A673 (cell line): Measurements from ENCODE around the gene CDK5RAP3. TPM values are rescaled to one million over a fixed set of nuclear protein-coding genes. Genes with fewer than 3 reads are reported as not detected.

Source experiments
- BruUV-seq: library from RNA; stranded (reverse); fragments of 400-500 nt; replicated peaks from 2 replicates; lab custom pipeline; 2021; lab: Mats Ljungman, UMichigan
- CTCF ChIA-PET: fragments of 300-600 bp; sonication (Branson Sonifier 250); formaldehyde crosslinking; loops from one replicate; lab custom pipeline; 2022; ENCODE audit warnings: antibody characterized with exemption; lab: Charles Lee
- POLR2A ChIA-PET: fragments of 300-600 bp; sonication (Branson Sonifier 250); formaldehyde crosslinking; loops from one replicate; lab custom pipeline; 2022; ENCODE audit warnings: antibody characterized with exemption; ENCODE audit not compliant: low non-redundant PET; lab: Charles Lee
- DNase-seq: peaks from one replicate; pipeline ENCODE4 v3.0.0-alpha.2; 2015; ENCODE audit warnings: low spot score
- H3K27ac ChIP-seq: fragments of 200-600 bp; sonication (generic); 2 replicates; pipeline ENCODE4 v1.5.1; 2016; ENCODE audit warnings: mixed run types, low read depth, mild to moderate bottlenecking, mixed read lengths, antibody characterized with exemption, low read length; ENCODE audit not compliant: poor library complexity, severe bottlenecking
- H3K27me3 ChIP-seq: fragments of 200-600 bp; sonication (generic); replicated peaks from 2 replicates; pipeline ENCODE4 v1.6.1; 2017; ENCODE audit warnings: mixed run types, low read depth, mild to moderate bottlenecking, mixed read lengths, antibody characterized with exemption, low read length; ENCODE audit not compliant: insufficient read depth, poor library complexity
- H3K36me3 ChIP-seq: fragments of 200-600 bp; sonication (generic); 2 replicates; pipeline ENCODE4 v1.6.1; 2016; ENCODE audit warnings: mixed run types, mild to moderate bottlenecking, mixed read lengths, antibody characterized with exemption, low read length; ENCODE audit not compliant: insufficient read depth, poor library complexity, severe bottlenecking
- H3K4me1 ChIP-seq: fragments of 200-600 bp; sonication (generic); 2 replicates; pipeline ENCODE4 v1.6.1; 2017; ENCODE audit warnings: mixed run types, mild to moderate bottlenecking, mixed read lengths, antibody characterized with exemption, low read length; ENCODE audit not compliant: insufficient read depth, poor library complexity, severe bottlenecking
- H3K4me3 ChIP-seq: fragments of 200-600 bp; sonication (generic); 2 replicates; pipeline ENCODE4 v1.5.1; 2016; ENCODE audit warnings: low read depth, mixed run types, mild to moderate bottlenecking, mixed read lengths, low read length; ENCODE audit not compliant: poor library complexity, severe bottlenecking
- H3K9me3 ChIP-seq: fragments of 200-600 bp; sonication (generic); 2 replicates; pipeline ENCODE4 v1.6.1; 2016; ENCODE audit warnings: mixed run types, low read depth, mild to moderate bottlenecking, mixed read lengths, antibody characterized with exemption, low read length; ENCODE audit not compliant: poor library complexity, severe bottlenecking
- EZH2 ChIP-seq: fragments of 200-600 bp; sonication (generic); IDR thresholded peaks from 2 replicates; pipeline ENCODE4 v1.6.1; 2017; ENCODE audit warnings: borderline replicate concordance, low read depth, mild to moderate bottlenecking, mixed read lengths, antibody characterized with exemption, low read length; ENCODE audit not compliant: poor library complexity, severe bottlenecking
- intact Hi-C: fragments of 100-400 bp; cut with micrococcal nuclease; formaldehyde crosslinking; loops from one replicate; pipeline ENCODE4 v1.10.0; 2022; ENCODE audit not compliant: unreplicated experiment
- total RNA-seq: library from RNA; stranded (reverse); gene quantifications from 2 replicates; pipeline ENCODE4 v1.2.3, GENCODE V29; 2021
- TF ChIP-seq, protein P1 (sequence below): fragments of 300-800, 200-600 bp; sonication (generic); conservative IDR thresholded peaks from 2 replicates; pipeline ENCODE4 v1.5.1; 2017; ENCODE audit warnings: low read depth, mild to moderate bottlenecking, antibody characterized with exemption, low read length, moderate library complexity, mixed read lengths

Gene CDK5RAP3
- total RNA-seq, 1 experiment from 2014 or later: 172 TPM

GRCh38 chr17:48002266-48002915 is 31.5 kb downstream of the CDK5RAP3 start:
- Histone ChIP-seq H3K9me3 (no peaks in the 10 kb centered on the region), H3K4me1 (peaks cover 67% of the 10 kb centered on the region), H3K27me3 (no peaks in the 10 kb centered on the region), H3K4me3 (peak overlapping the region; percentile 6), H3K36me3 (no peaks in the 10 kb centered on the region), H3K27ac (peak overlapping the region; percentile 98)
- peak; percentile 98 for DNase-seq
- intact Hi-C loops: no loop called here
- BruUV-seq: no TSS peak
- POLR2A ChIA-PET: interaction anchor here (0.5 to 1.1 kb wide), 2 partner anchors 10 to 230 kb away, joined by 3 to 4 read pairs; no protein-coding TSS in a partner anchor
- CTCF ChIA-PET: interaction anchor here (0.5 to 2.2 kb wide), 4 partner anchors 9 to 381 kb away, joined by 5 to 13 read pairs (median 8); partner anchors contain the start of gene CDK5RAP3
- TF ChIP-seq, protein P1, sequence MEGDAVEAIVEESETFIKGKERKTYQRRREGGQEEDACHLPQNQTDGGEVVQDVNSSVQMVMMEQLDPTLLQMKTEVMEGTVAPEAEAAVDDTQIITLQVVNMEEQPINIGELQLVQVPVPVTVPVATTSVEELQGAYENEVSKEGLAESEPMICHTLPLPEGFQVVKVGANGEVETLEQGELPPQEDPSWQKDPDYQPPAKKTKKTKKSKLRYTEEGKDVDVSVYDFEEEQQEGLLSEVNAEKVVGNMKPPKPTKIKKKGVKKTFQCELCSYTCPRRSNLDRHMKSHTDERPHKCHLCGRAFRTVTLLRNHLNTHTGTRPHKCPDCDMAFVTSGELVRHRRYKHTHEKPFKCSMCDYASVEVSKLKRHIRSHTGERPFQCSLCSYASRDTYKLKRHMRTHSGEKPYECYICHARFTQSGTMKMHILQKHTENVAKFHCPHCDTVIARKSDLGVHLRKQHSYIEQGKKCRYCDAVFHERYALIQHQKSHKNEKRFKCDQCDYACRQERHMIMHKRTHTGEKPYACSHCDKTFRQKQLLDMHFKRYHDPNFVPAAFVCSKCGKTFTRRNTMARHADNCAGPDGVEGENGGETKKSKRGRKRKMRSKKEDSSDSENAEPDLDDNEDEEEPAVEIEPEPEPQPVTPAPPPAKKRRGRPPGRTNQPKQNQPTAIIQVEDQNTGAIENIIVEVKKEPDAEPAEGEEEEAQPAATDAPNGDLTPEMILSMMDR: no peak
- TF ChIP-seq EZH2: no peak

GRCh38 chr17:48002916-48003416 is 32.1 kb downstream of the CDK5RAP3 start:
- H3K4me1 ChIP-seq: peaks cover 67% of the 10 kb centered on the region
- peak; percentile 97 for DNase-seq
- no peaks in the 10 kb centered on the region for H3K27me3 ChIP-seq
- TSS peak; percentile 88 for BruUV-seq
- intact Hi-C loops: no loop called here
- peak overlapping the region; percentile 98 for H3K27ac ChIP-seq
- no peaks in the 10 kb centered on the region for H3K36me3 ChIP-seq
- CTCF ChIA-PET: interaction anchor here (0.5 to 2.2 kb wide), 4 partner anchors 9 to 381 kb away, joined by 3 to 13 read pairs (median 8); no protein-coding TSS in a partner anchor
- peak overlapping the region; percentile 6 for H3K4me3 ChIP-seq
- TF ChIP-seq EZH2: no peak
- TF ChIP-seq, protein P1: no peak
- POLR2A ChIA-PET: no interaction called here
- no peaks in the 10 kb centered on the region for H3K9me3 ChIP-seq

- Histone ChIP-seq H3K4me1 (peaks cover 67% of the 10 kb centered on the region), H3K4me3 (peak overlapping the region; percentile 6), H3K27me3 (no peaks in the 10 kb centered on the region), H3K27ac (peak overlapping the region; percentile 98), H3K9me3 (no peaks in the 10 kb centered on the region), H3K36me3 (no peaks in the 10 kb centered on the region)
- intact Hi-C loops: no loop called here
- POLR2A ChIA-PET: no interaction called here
- CTCF ChIA-PET: interaction anchor here (0.9 to 2.2 kb wide), 3 partner anchors 8 to 17 kb away, joined by 3 to 9 read pairs (median 6); no protein-coding TSS in a partner anchor
- no TSS peak for BruUV-seq
- peak; percentile 86 for DNase-seq
- no peak for TF ChIP-seq EZH2
- TF ChIP-seq, protein P1: peak; percentile 61
These were observed 32.7 kb downstream of the CDK5RAP3 start for GRCh38 chr17:48003417-48004151.
